NCI-H1048 (cell line): ENCODE measurements around the gene SHROOM4.

Experiments
- DNase-seq: peaks from one replicate; lab custom pipeline; 2025; lab: John Stamatoyannopoulos, UW

The SHROOM4 gene

GRCh38 chrX:50813843-50814661 is at the start of gene SHROOM4:
Gene SHROOM4, minus strand, starts transcription at chrX:50814194. Its CDS starts 176 bp downstream, at chrX:50814018.
- DNase-seq, result no peak

- no peak for DNase-seq
Observed at GRCh38 chrX:50863471-50863870, 49.5 kb upstream of the SHROOM4 start.

- DNase-seq, result no peak
Observed at GRCh38 chrX:50860518-50860917, 46.5 kb upstream of the SHROOM4 start.

- DNase-seq, result no peak
Observed at GRCh38 chrX:50858548-50858947, 44.6 kb upstream of the SHROOM4 start.

- no peak for DNase-seq
Observed at GRCh38 chrX:50853399-50853798, 39.4 kb upstream of the SHROOM4 start.

GRCh38 chrX:50852524-50852923 is 38.5 kb upstream of the SHROOM4 start:
- no peak for DNase-seq

- DNase-seq, result no peak
Observed at GRCh38 chrX:50842221-50842620, 28.2 kb upstream of the SHROOM4 start.

- DNase-seq, result no peak
Observed at GRCh38 chrX:50839730-50840129, 25.7 kb upstream of the SHROOM4 start.

GRCh38 chrX:50838820-50839600 is 25.0 kb upstream of the SHROOM4 start:
- DNase-seq, result no peak

GRCh38 chrX:50827996-50828395 is 14.0 kb upstream of the SHROOM4 start:
- DNase-seq, result no peak

- DNase-seq, result no peak
Observed at GRCh38 chrX:50825825-50826224, 11.8 kb upstream of the SHROOM4 start.

- no peak for DNase-seq
Observed at GRCh38 chrX:50818986-50819385, 5.0 kb upstream of the SHROOM4 start.

GRCh38 chrX:50815120-50815519 is 1.1 kb upstream of the SHROOM4 start:
- no peak for DNase-seq

GRCh38 chrX:50814701-50815100 is 707 bp upstream of the SHROOM4 start:
- DNase-seq, result no peak

- no peak for DNase-seq
Observed at GRCh38 chrX:50812995-50813842, 775 bp downstream of the SHROOM4 start.

- DNase-seq, result no peak
Observed at GRCh38 chrX:50805276-50805675, 8.7 kb downstream of the SHROOM4 start.

GRCh38 chrX:50801135-50801534 is 12.9 kb downstream of the SHROOM4 start:
- DNase-seq, result no peak

GRCh38 chrX:50799531-50799961 is 14.4 kb downstream of the SHROOM4 start:
- DNase-seq, result no peak

GRCh38 chrX:50798783-50799182 is 15.2 kb downstream of the SHROOM4 start:
- DNase-seq, result no peak

GRCh38 chrX:50787099-50787498 is 26.9 kb downstream of the SHROOM4 start:
- no peak for DNase-seq

- DNase-seq, result no peak
Observed at GRCh38 chrX:50780144-50780543, 33.9 kb downstream of the SHROOM4 start.

GRCh38 chrX:50779694-50780093 is 34.3 kb downstream of the SHROOM4 start:
- peak; percentile 1 for DNase-seq
